NCI-H510A (cell line): ENCODE measurements around the gene C20orf144.

Experiments used
- DNase-seq: peaks from one replicate; lab custom pipeline; 2025; lab: John Stamatoyannopoulos, UW

The C20orf144 gene

DNA sequence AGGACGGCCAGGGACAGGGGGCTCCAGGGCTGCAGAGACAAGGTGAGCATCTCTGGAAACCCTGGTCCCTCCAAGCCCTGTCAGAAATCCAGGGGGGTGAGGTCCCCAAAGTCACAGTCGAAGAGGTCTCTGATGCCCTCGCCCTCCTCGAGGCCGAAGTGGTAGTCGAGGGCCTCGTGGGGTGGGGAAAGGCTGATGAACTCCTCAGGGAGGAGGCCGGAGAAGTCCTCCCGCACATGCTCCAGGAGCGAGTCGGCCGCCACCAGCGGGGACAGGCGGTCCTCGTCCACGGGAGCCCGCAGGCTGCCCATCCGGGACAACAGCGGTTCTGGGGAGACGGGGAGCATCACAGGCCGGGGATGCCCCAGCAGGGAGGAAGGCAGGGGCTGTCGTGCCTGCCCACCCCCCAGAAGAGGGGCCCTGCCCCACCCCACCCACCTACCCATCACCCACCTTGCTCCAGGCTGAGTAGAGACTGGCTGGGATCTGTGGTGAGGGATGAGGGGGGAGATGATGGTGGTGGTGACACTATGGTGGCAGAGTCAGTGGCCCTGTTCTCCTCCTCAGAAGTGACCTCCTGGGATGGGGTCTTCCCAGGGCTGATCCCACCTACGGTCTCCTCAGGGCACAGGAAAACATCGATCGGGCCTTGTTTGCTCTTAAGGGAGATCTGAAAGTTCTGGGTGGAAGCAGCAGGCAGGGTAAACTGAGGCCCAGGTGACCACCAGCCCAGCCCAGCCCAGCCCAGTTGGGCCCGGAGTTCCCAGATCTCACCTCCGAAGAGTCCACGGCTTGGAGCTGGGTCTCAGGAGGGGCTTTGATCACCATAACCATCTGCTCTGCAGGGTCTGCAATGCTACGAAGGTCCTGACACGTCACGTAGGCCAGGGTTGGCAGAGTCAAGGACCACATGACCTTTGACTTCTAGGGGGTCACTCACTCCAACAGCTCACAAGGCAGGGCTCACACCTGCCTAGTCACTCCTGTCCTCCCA, 14.8 kb downstream of the C20orf144 start:
- no peak for DNase-seq

GRCh38 chr20:33677991-33678702, 16.0 kb downstream of the C20orf144 start:
- DNase-seq: no peak

GRCh38 chr20:33679758-33680485, 17.8 kb downstream of the C20orf144 start:
- DNase-seq: no peak

DNA sequence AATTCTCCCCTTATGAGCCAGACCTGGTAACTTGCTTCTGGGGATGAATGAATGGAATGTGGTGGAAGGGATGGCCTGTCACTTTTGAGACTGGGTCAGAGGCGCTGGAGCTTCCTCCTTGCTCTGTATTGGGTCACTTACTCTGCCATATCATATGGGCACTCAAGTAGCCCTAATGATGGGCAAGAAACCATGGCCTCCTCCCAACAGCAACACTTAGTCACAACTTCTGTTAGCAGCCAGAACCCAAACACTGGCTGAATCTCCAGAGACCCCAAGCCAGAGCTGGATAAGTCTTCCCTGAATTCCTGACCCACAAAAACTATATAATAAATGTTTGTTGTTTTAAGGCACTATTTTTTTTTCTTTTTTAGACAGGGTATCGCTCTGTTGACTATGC, 18.6 kb downstream of the C20orf144 start:
- no peak for DNase-seq

GRCh38 chr20:33681288-33681687, 19.2 kb downstream of the C20orf144 start:
- DNase-seq: no peak

DNA sequence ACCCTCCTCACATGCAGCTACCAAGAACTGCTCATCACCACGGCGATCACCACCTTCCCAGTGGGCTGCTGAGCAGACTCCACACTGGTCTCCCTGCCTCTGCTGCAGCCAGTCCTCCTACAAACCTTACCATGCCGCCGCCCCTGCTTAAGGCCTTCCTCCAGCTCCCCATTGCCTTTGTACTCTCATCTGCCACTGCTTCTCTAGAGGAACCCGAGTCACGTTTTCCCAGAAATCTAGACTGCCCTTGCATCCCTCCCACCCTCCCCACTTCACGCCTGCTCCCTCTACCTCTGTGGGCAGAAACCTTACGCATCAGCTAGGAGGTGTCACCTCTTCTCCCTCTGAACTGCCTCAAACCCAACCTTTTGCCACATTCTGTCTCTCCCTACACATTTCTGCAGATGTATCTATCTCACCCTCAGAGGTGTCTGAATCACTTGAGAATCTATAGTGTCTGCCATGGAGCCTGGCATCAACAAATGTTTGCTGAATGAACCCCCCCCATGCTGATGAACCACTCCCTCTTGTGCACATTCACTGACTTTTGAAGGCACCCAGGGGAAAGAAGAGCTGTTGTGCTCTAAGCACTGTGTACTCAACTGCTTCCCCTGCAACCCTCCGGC, 19.7 kb downstream of the C20orf144 start:
- no peak for DNase-seq

GRCh38 chr20:33684533-33685327, 22.6 kb downstream of the C20orf144 start:
- DNase-seq: no peak

- peak; percentile 51 for DNase-seq
Observed at GRCh38 chr20:33685328-33686099, 23.4 kb downstream of the C20orf144 start.

DNA sequence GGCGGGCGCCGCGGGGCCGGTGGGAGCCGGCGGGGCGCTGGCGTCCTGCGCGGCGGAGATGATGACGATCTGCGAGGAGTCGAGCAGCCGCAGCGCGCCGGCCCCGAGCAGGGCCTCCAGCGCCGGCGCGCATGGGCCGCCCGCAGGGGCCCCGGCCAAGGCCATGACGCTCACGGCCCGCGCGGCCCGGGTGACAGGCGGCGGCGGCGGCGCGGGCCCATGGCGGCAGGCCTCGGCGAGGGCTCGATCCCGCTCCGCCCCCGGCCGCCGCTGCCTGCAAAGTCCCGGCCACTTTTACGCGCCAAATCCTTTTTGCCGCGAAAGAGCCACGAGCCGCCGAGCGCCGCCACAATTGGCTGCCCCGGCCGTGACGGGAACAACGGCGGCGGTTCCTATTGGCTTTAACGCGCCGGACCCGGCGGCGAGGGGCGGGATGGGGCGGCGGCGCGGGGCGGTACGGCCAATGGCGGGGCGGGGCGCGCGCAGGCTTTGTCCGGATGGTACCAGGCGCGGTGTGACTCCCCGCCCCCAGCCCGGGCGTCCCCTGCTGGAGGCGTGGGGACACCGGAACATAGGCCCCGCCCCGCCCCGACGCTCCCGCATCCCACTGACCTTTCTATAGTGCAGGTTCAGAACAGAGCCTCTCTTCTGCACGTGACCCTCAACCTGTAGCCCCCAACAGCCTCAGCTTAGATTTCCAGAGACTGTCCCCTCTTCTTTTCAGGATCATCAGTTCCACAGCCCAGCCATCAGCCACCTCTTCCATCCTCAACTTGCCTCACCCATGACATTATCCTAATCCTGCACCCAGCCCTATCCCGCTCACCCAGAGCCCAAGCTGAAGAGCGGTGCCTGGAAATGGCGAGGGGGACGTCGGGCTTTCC, 24.2 kb downstream of the C20orf144 start, which contains the start of gene E2F1:
Gene E2F1, minus strand, starts transcription at position 286 of the 884 bp plus-strand sequence. Its CDS starts 121 bp downstream, at position 165.
- peak; percentile 93 for DNase-seq

DNA sequence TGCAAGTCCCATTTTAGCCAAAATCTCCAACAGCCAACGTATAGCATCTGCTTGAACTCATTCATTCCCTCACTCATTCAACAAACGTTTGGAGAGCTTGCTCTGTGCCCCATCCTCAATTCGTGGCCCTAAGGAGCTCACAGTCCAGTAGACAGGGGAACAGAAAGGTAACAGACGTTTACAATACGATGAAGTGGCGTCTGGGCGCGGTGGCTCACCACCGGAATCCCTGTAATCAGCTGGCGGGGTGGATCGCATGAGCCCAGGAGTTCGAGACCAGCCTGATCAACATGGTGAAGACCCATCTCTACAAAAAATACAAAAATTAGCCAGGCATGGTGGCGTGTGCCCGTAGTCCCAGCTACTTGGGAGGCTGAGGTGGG, 24.8 kb downstream of the C20orf144 start:
- no peak for DNase-seq

- DNase-seq: no peak
Observed at GRCh38 chr20:33687370-33687915, 25.3 kb downstream of the C20orf144 start.

- DNase-seq: no peak
Observed at GRCh38 chr20:33687993-33688937, 26.1 kb downstream of the C20orf144 start.

DNA sequence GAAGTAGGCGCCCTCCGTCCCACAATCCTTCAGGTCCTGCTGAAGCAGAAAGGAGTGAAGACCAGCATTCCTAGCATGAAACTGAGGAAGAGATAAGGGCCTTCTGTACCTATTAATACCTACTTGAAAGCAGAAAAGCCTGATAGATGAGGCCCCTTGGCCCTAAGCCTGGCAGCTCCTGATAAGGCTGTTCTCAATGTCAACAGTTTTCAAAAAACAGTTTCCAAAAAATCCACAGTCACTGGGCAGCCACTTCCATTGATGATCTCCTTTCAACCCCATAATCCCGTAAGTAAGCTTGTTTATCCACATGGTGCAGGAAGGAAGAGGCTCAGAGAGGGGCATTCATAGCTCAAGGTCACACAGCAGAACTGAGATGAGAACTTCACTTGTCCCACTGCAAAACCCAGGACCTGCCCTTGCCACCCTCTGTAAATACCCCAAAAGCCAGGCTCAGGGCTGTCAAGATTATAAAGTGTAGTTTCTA, 26.9 kb downstream of the C20orf144 start:
- no peak for DNase-seq

GRCh38 chr20:33689493-33689892, 27.4 kb downstream of the C20orf144 start:
- DNase-seq: no peak

GRCh38 chr20:33689973-33690372, 27.8 kb downstream of the C20orf144 start:
- no peak for DNase-seq

DNA sequence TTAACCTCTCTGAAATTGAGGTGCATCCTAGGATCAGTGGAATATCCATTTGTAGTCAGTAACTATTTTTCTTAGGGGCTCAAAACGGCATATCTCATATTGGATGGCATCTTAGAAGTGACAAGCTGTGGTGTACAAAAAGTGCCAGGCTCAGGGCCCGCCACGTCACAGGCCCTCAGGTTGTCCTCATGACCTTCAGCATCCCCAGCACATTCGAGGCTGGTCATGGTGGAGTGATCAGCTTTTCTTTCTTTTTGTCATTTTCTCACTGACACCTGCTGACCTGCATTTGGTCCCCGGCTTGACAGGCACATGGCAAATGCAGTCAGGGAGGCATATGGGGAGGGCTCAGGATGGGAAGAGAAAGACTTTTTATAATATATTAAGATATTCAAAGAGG, 31.2 kb downstream of the C20orf144 start:
- DNase-seq: no peak
